Measurements from ENCODE around the gene EXD3. TPM values are rescaled to one million over a fixed set of nuclear protein-coding genes. Genes with fewer than 3 reads are reported as not detected.

The EXD3 gene
- total and polyA plus RNA-seq, 2 of the 13 experiments (the other 11 are each of a cell fraction or from before 2014, with no cell fraction given), result 2.7 to 4.8 TPM

- TF ChIP-seq, protein P1, sequence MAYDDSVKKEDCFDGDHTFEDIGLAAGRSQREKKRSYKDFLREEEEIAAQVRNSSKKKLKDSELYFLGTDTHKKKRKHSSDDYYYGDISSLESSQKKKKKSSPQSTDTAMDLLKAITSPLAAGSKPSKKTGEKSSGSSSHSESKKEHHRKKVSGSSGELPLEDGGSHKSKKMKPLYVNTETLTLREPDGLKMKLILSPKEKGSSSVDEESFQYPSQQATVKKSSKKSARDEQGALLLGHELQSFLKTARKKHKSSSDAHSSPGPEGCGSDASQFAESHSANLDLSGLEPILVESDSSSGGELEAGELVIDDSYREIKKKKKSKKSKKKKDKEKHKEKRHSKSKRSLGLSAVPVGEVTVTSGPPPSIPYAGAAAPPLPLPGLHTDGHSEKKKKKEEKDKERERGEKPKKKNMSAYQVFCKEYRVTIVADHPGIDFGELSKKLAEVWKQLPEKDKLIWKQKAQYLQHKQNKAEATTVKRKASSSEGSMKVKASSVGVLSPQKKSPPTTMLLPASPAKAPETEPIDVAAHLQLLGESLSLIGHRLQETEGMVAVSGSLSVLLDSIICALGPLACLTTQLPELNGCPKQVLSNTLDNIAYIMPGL (CRISPR knock-in tag; IDR thresholded peaks at IDR 0.05; ENCODE audit: borderline replicate concordance in 1 of 2, low read depth in 1 of 2), result peak; percentile 29 to 60; a peak in 2 of 4 replicates
- TF ChIP-seq JUN (CRISPR knock-in tag; IDR thresholded peaks at IDR 0.05), result 0 out of 2 replicates have a peak, but pooled peaks have one; percentile 35
- peak; percentile 63; the same call in 1 of the 2 replicates for TF ChIP-seq ZNF296 (CRISPR knock-in tag; conservative IDR thresholded peaks at IDR 0.05)
- TF ChIP-seq KAT7 (CRISPR knock-in tag; IDR thresholded peaks at IDR 0.05; ENCODE audit: borderline replicate concordance), result peak; percentile 67; the same call in 1 of the 2 replicates
- no peak for TF ChIP-seq ZBTB40 (IDR thresholded peaks at IDR 0.05)
- peak; percentile 20; the same call in 1 of the 2 replicates for TF ChIP-seq ZBTB40 (CRISPR knock-in tag; IDR thresholded peaks at IDR 0.05)
- TF ChIP-seq ARID5B (CRISPR knock-in tag; IDR thresholded peaks at IDR 0.05), result peak; percentile 71; the same call in 1 of the 2 replicates
- TF ChIP-seq KAT8 (CRISPR knock-in tag; IDR thresholded peaks at IDR 0.05), result peak; percentile 44; the same call in 1 of the 2 replicates
- TF ChIP-seq HDAC2 (CRISPR knock-in tag; IDR thresholded peaks at IDR 0.05), result peak; percentile 51; the same call in 1 of the 2 replicates
- peak; percentile 37; the same call in 1 of the 2 replicates for TF ChIP-seq ZNF343 (CRISPR knock-in tag; IDR thresholded peaks at IDR 0.05)
- TF ChIP-seq, protein P2, sequence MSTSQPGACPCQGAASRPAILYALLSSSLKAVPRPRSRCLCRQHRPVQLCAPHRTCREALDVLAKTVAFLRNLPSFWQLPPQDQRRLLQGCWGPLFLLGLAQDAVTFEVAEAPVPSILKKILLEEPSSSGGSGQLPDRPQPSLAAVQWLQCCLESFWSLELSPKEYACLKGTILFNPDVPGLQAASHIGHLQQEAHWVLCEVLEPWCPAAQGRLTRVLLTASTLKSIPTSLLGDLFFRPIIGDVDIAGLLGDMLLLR (CRISPR knock-in tag; IDR thresholded peaks at IDR 0.05), result 0 out of 2 replicates have a peak, but pooled peaks have one; percentile 25
These were observed 40.3 kb upstream of the EXD3 start (continued) for GRCh38 chr9:137462986-137463930.
